Measurements from ENCODE around the gene BRIP1.

The BRIP1 gene

DNA sequence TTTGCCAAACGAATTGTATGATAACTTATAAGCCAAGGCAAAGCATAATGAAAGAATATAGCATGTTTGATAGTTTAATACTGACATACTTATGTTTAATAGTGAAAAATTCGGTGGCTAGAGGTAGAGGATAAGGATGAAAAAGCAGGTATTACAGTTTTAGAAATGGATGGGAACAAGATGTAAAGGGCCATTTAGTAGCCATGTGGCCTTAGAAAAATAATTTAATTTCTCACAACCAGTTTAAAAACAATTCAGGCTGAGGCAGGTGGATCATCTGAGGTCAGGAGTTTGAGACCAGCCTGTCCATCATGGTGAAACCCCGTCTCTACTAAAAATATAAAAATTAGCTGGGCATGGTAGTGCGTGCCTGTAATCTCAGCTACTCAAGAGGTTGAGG, 152.8 kb downstream of the BRIP1 start:
- Histone ChIP-seq H3K27ac (ENCODE audit: low read length) (no peak overlapping the region), H3K4me1 (ENCODE audit: control insufficient read depth in 1 of 2, insufficient read depth in 2 of 2, low read length in 2 of 2) (no peaks in the 10 kb centered on the region), H3K4me3 (ENCODE audit: low read depth in 1 of 2, low read length in 2 of 2) (no peak overlapping the region), H3K9me3 (ENCODE audit: control insufficient read depth in 1 of 2, low read length in 2 of 2) (no peaks in the 10 kb centered on the region), H3K36me3 (ENCODE audit: control insufficient read depth in 1 of 2, insufficient read depth in 2 of 2, low read length in 2 of 2) (no peaks in the 10 kb centered on the region), H3K27me3 (ENCODE audit: low read depth, low read length) (no peaks in the 10 kb centered on the region)

DNA sequence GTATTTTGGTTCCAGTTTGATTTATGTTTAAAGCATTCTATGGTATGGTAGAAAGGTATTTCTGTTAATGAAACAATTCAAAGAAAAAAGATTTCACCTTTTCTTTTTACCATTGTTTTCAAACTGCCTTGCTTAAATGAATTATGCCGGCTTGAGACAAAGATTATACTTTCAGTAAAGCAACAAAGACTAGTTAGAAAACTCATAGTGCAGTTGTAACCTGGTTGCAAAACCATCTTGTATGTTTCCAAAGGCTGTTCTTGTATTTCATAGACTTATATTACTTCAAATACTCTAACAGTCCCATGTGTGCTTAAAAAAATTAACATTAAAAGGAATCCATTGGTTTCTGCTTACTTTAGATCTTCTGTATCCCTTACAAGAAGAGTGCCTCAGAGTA, 153.8 kb downstream of the BRIP1 start:
- no peak overlapping the region for H3K27ac ChIP-seq (ENCODE audit: low read length)
- no peaks in the 10 kb centered on the region for H3K27me3 ChIP-seq (ENCODE audit: low read depth, low read length)
- no peaks in the 10 kb centered on the region for H3K36me3 ChIP-seq (ENCODE audit: control insufficient read depth in 1 of 2, insufficient read depth in 2 of 2, low read length in 2 of 2)
- no peaks in the 10 kb centered on the region for H3K4me1 ChIP-seq (ENCODE audit: control insufficient read depth in 1 of 2, insufficient read depth in 2 of 2, low read length in 2 of 2)
- no peak overlapping the region for H3K4me3 ChIP-seq (ENCODE audit: low read depth in 1 of 2, low read length in 2 of 2)
- H3K9me3 ChIP-seq (ENCODE audit: control insufficient read depth in 1 of 2, low read length in 2 of 2) = no peaks in the 10 kb centered on the region

DNA sequence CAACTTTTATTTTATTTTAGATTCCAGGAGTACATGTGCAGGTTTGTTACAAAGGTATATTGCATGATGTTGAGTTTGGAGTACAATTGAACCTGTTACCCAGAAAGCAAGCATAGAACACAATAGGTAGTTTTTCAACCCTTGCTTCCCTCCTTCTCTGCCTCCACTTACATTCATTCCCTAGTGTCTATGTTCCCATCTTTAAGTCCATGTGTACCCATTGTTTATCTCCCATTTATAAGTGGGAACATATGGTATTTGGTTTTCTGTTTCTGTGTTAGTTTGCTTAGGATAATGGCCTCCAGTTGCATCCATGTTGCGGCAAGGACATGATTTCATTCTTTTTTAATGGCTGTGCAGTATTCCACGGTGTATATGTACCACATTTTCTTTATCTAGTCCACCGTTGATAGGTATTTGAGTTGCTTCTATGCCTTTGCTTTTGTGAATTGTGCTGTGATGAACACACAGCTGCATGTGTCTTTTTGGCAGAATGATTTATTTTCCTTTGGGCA, 158.3 kb downstream of the BRIP1 start:
- H3K9me3 ChIP-seq (ENCODE audit: control insufficient read depth in 1 of 2, low read length in 2 of 2) = peaks cover 15 to 19% of the 10 kb centered on the region in 2 donors
- no peaks in the 10 kb centered on the region for H3K4me1 ChIP-seq (ENCODE audit: control insufficient read depth in 1 of 2, insufficient read depth in 2 of 2, low read length in 2 of 2)

DNA sequence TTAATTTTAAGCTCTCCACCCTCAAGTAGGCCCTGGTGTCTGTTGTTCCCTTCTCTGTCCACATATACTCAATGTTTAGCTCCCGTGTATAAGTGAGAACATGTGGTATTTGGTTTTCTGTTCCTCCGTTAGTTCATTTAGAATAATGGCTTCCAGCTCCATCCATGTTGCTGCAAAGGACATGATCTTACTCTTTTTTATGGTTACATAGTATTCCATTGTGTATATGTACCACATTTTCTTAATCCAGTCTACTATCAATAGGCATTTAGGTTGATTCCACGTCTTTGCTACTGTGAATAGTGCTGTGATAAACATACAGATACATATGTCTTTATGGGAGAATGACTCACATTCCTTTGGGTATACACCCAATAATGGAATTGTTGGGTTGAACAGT, 160.9 kb downstream of the BRIP1 start:
- H3K4me3 ChIP-seq (ENCODE audit: low read depth in 1 of 2, low read length in 2 of 2) = no peak overlapping the region
- no peaks in the 10 kb centered on the region for H3K36me3 ChIP-seq (ENCODE audit: control insufficient read depth in 1 of 2, insufficient read depth in 2 of 2, low read length in 2 of 2)
- H3K27ac ChIP-seq (ENCODE audit: low read length) = no peak overlapping the region
- H3K4me1 ChIP-seq (ENCODE audit: control insufficient read depth in 1 of 2, insufficient read depth in 2 of 2, low read length in 2 of 2) = no peaks in the 10 kb centered on the region
- no peaks in the 10 kb centered on the region for H3K27me3 ChIP-seq (ENCODE audit: low read depth, low read length)
- peaks cover 22 to 30% of the 10 kb centered on the region in 2 donors for H3K9me3 ChIP-seq (ENCODE audit: control insufficient read depth in 1 of 2, low read length in 2 of 2)

More for the DNA sequence above, 158.3 kb downstream of the BRIP1 start:
- Histone ChIP-seq H3K27me3 (ENCODE audit: low read depth, low read length) (no peaks in the 10 kb centered on the region), H3K4me3 (ENCODE audit: low read depth in 1 of 2, low read length in 2 of 2) (no peak overlapping the region), H3K27ac (ENCODE audit: low read length) (no peak overlapping the region), H3K36me3 (ENCODE audit: control insufficient read depth in 1 of 2, insufficient read depth in 2 of 2, low read length in 2 of 2) (no peaks in the 10 kb centered on the region)

DNA sequence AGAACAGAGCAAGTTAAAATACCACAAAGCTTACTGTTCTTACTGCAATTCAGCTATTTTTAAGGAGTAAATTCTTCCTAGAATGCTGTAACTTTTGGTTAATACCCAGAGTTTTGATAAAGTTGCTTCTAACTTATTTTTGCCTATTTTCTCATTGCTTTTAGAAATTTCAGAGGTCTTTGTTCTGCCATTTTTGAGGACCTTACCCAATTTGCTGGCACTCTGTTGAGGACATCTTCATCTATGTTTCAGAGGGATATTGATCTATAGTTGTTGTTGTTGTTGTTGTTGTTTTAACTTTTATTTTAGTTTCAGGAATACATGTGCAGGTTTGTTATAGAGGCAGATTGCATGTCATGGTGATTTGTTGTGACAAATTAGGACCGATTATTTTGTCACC, 161.3 kb downstream of the BRIP1 start:
- Histone ChIP-seq H3K36me3 (ENCODE audit: control insufficient read depth in 1 of 2, insufficient read depth in 2 of 2, low read length in 2 of 2) (no peaks in the 10 kb centered on the region), H3K9me3 (ENCODE audit: control insufficient read depth in 1 of 2, low read length in 2 of 2) (peaks cover 22 to 30% of the 10 kb centered on the region in 2 donors)

DNA sequence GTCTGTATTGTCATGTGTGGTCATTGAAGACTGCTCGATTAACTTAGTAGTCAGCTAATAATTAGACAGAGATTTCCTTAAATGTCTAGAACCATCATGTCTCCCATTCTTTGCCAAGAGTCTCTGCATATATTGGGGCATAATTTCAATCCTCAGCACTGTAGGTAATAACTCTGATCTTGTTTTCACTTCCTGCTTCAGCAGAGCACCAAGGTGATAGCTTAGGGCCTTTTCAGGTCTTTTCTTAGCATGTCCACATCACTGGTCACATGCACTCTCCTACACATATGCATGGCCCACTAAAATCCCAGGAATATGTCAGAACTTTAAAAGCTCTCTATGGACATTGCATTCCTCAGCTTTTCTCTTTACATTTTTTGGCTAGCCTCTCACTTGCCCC, 162.0 kb downstream of the BRIP1 start:
- H3K27ac ChIP-seq (ENCODE audit: low read length) = no peak overlapping the region
- H3K4me3 ChIP-seq (ENCODE audit: low read depth in 1 of 2, low read length in 2 of 2) = no peak overlapping the region
- no peaks in the 10 kb centered on the region for H3K4me1 ChIP-seq (ENCODE audit: control insufficient read depth in 1 of 2, insufficient read depth in 2 of 2, low read length in 2 of 2)
- H3K36me3 ChIP-seq (ENCODE audit: control insufficient read depth in 1 of 2, insufficient read depth in 2 of 2, low read length in 2 of 2) = no peaks in the 10 kb centered on the region
- H3K9me3 ChIP-seq (ENCODE audit: control insufficient read depth in 1 of 2, low read length in 2 of 2) = peaks cover 22 to 30% of the 10 kb centered on the region in 2 donors
- H3K27me3 ChIP-seq (ENCODE audit: low read depth, low read length) = no peaks in the 10 kb centered on the region

More for the DNA sequence above, 161.3 kb downstream of the BRIP1 start:
- no peaks in the 10 kb centered on the region for H3K27me3 ChIP-seq (ENCODE audit: low read depth, low read length)
- no peaks in the 10 kb centered on the region for H3K4me1 ChIP-seq (ENCODE audit: control insufficient read depth in 1 of 2, insufficient read depth in 2 of 2, low read length in 2 of 2)
- no peak overlapping the region for H3K4me3 ChIP-seq (ENCODE audit: low read depth in 1 of 2, low read length in 2 of 2)
- H3K27ac ChIP-seq (ENCODE audit: low read length) = no peak overlapping the region

DNA sequence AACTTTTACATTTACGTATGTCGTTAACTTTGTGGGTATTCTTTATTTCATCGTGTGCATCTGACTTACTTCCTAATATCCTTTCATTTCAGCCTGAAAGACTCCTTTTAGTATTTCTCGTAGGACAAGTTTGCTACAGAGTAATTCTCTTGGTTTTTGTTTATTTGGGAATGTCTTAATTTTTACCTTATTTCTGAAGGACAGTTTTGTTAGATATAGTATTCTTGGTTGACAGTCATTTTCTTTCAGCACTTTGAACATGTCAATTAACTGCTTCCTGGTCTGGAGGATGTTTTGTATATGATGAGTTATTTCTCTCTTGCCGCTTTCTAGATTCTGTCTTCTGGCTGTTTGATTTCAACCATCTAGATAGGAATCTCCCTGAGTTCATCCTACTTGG, 163.1 kb downstream of the BRIP1 start:
- peaks cover 22 to 30% of the 10 kb centered on the region in 2 donors for H3K9me3 ChIP-seq (ENCODE audit: control insufficient read depth in 1 of 2, low read length in 2 of 2)
- no peaks in the 10 kb centered on the region for H3K27me3 ChIP-seq (ENCODE audit: low read depth, low read length)
- peak overlapping the region in 1 of 2 donors; percentile 12 for H3K4me3 ChIP-seq (ENCODE audit: low read depth in 1 of 2, low read length in 2 of 2)
- H3K27ac ChIP-seq (ENCODE audit: low read length) = no peak overlapping the region
- no peaks in the 10 kb centered on the region for H3K4me1 ChIP-seq (ENCODE audit: control insufficient read depth in 1 of 2, insufficient read depth in 2 of 2, low read length in 2 of 2)
- no peaks in the 10 kb centered on the region for H3K36me3 ChIP-seq (ENCODE audit: control insufficient read depth in 1 of 2, insufficient read depth in 2 of 2, low read length in 2 of 2)

DNA sequence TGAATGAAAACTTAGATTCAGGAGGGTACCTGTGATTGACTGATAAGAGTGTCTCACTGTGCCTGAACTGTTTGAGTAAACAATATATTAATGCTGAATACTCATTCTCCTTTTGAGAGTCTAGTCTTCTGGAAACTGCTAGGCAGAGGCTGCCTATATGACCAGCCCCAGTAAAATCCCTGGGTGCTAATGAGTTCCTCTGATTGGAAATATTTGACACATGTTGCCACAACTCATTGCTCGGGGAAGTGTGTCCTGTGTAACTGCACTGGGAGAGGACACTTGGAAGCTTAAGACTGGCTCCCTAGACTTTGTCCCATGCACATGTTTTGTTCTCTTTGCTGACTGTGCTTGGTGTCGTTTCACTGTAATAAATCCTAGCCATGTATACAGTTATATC, 163.6 kb downstream of the BRIP1 start:
- Histone ChIP-seq H3K4me1 (ENCODE audit: control insufficient read depth in 1 of 2, insufficient read depth in 2 of 2, low read length in 2 of 2) (no peaks in the 10 kb centered on the region), H3K36me3 (ENCODE audit: control insufficient read depth in 1 of 2, insufficient read depth in 2 of 2, low read length in 2 of 2) (no peaks in the 10 kb centered on the region), H3K4me3 (ENCODE audit: low read depth in 1 of 2, low read length in 2 of 2) (peak overlapping the region in 1 of 2 donors; percentile 12), H3K27ac (ENCODE audit: low read length) (no peak overlapping the region), H3K9me3 (ENCODE audit: control insufficient read depth in 1 of 2, low read length in 2 of 2) (peaks cover 22 to 30% of the 10 kb centered on the region in 2 donors), H3K27me3 (ENCODE audit: low read depth, low read length) (no peaks in the 10 kb centered on the region)

DNA sequence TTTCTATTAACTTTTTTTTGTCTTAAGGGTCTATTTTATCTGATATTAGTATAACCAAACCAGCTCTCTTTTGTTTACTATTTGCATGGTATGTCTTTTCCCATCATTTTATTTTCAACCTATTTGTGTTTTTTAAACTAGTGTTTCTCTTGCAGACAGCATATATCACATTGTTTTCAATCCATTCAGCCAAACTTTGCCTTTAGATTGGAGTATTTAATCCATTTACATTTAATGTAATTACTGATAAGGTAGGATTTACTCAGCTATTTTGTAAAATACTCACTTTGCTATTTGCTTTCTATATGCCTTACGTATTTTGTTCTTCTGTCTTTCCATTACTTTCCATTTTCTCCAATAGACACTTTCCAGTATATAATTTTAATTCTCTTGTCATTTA, 164.3 kb downstream of the BRIP1 start:
- Histone ChIP-seq H3K9me3 (ENCODE audit: control insufficient read depth in 1 of 2, low read length in 2 of 2) (peaks cover 22 to 30% of the 10 kb centered on the region in 2 donors), H3K4me1 (ENCODE audit: control insufficient read depth in 1 of 2, insufficient read depth in 2 of 2, low read length in 2 of 2) (no peaks in the 10 kb centered on the region), H3K27ac (ENCODE audit: low read length) (no peak overlapping the region), H3K27me3 (ENCODE audit: low read depth, low read length) (no peaks in the 10 kb centered on the region), H3K36me3 (ENCODE audit: control insufficient read depth in 1 of 2, insufficient read depth in 2 of 2, low read length in 2 of 2) (no peaks in the 10 kb centered on the region), H3K4me3 (ENCODE audit: low read depth in 1 of 2, low read length in 2 of 2) (no peak overlapping the region)

DNA sequence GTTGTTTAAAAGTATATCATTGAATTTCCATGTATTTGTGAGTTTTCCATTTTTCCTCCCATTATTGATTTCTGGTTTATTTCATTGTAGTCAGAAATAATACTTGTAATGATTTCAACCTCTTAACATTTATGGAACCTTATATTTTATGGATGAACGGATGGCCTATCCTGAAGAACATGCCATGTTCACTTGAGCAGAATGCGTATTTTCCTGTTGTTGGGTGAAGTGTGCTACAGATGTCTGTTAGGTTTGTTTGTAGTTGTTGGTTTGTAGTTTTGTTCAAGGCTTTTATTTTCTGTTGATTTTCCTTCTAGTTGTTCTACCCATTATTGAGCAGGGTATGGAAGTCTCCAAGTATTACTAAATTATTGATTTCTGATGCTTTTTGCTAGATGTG, 165.1 kb downstream of the BRIP1 start:
- H3K4me3 ChIP-seq (ENCODE audit: low read depth in 1 of 2, low read length in 2 of 2) = no peak overlapping the region
- H3K9me3 ChIP-seq (ENCODE audit: control insufficient read depth in 1 of 2, low read length in 2 of 2) = peaks cover 22 to 30% of the 10 kb centered on the region in 2 donors
- no peaks in the 10 kb centered on the region for H3K27me3 ChIP-seq (ENCODE audit: low read depth, low read length)
- no peaks in the 10 kb centered on the region for H3K4me1 ChIP-seq (ENCODE audit: control insufficient read depth in 1 of 2, insufficient read depth in 2 of 2, low read length in 2 of 2)
- no peaks in the 10 kb centered on the region for H3K36me3 ChIP-seq (ENCODE audit: control insufficient read depth in 1 of 2, insufficient read depth in 2 of 2, low read length in 2 of 2)
- H3K27ac ChIP-seq (ENCODE audit: low read length) = no peak overlapping the region

DNA sequence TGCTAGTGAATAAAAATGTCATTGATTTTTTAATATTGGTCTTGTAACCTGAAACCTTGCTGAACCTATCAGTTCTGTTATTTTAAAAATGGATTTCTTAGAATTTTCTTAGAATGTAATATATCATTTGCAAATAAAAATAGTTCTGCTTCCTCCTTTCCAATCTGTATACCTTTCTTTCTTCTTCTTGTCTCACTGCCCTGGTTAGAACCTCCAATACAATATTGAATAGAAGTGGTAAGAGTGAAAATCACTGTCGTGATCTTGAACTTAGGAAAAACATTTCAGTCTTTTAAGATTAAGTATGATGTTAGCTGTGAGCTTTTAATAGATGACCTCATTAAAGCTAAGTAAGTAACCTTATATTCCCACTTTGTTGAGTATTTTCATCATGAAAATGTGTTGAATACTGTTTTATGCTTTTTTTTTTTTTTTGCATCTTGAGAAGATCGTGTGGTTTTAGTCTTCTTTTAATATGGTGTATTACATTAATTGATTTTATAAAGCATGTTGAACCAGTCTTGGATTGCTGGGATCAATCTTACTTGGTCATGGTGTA, 167.5 kb downstream of the BRIP1 start:
- Histone ChIP-seq H3K27ac (ENCODE audit: low read length) (no peak overlapping the region), H3K4me1 (ENCODE audit: control insufficient read depth in 1 of 2, insufficient read depth in 2 of 2, low read length in 2 of 2) (no peaks in the 10 kb centered on the region), H3K27me3 (ENCODE audit: low read depth, low read length) (no peaks in the 10 kb centered on the region), H3K4me3 (ENCODE audit: low read depth in 1 of 2, low read length in 2 of 2) (no peak overlapping the region), H3K36me3 (ENCODE audit: control insufficient read depth in 1 of 2, insufficient read depth in 2 of 2, low read length in 2 of 2) (no peaks in the 10 kb centered on the region), H3K9me3 (ENCODE audit: control insufficient read depth in 1 of 2, low read length in 2 of 2) (peaks cover 14 to 18% of the 10 kb centered on the region in 2 donors)

DNA sequence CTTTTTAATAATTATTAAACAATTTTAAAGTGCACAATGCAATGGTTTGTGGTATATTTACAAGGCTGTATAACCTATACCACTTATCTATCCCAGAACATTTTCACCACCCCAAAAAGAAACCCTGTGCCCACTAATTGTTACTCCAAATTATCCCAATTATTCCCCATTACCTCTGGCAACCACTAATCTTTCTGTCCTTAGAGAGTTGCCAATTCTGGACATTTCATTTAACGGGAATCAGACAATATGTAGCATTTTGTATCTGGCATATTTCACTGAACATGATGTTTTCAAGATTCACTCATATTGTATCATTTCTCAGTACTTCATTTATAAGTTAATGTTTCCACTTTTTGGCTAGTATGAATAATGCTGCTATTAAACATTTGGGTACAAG, 169.2 kb downstream of the BRIP1 start:
- no peak overlapping the region for H3K4me3 ChIP-seq (ENCODE audit: low read depth in 1 of 2, low read length in 2 of 2)
- no peaks in the 10 kb centered on the region for H3K36me3 ChIP-seq (ENCODE audit: control insufficient read depth in 1 of 2, insufficient read depth in 2 of 2, low read length in 2 of 2)
- no peaks in the 10 kb centered on the region for H3K4me1 ChIP-seq (ENCODE audit: control insufficient read depth in 1 of 2, insufficient read depth in 2 of 2, low read length in 2 of 2)
- no peaks in the 10 kb centered on the region for H3K27me3 ChIP-seq (ENCODE audit: low read depth, low read length)
- peaks cover 0 to 5% of the 10 kb centered on the region in 2 donors for H3K9me3 ChIP-seq (ENCODE audit: control insufficient read depth in 1 of 2, low read length in 2 of 2)
- no peak overlapping the region for H3K27ac ChIP-seq (ENCODE audit: low read length)

Measured in muscle layer of duodenum (tissue), 2 donors.